NCI-H1436 (cell line): Measurements from ENCODE around the gene SH3RF2.

Source experiments
- DNase-seq: peaks from one replicate; lab custom pipeline; 2025; lab: John Stamatoyannopoulos, UW

SH3RF2 gene

GRCh38 chr5:145922059-145922458, 14.3 kb upstream of the SH3RF2 start:
- DNase-seq = no peak

- DNase-seq = no peak
Measured at GRCh38 chr5:145923405-145923804, 13.0 kb upstream of the SH3RF2 start.

GRCh38 chr5:145924849-145925248, 11.5 kb upstream of the SH3RF2 start:
- DNase-seq = no peak

- DNase-seq = no peak
Measured at GRCh38 chr5:145925353-145925752, 11.0 kb upstream of the SH3RF2 start.

GRCh38 chr5:145925803-145926202, 10.6 kb upstream of the SH3RF2 start:
- DNase-seq = no peak

GRCh38 chr5:145931718-145932117, 4.7 kb upstream of the SH3RF2 start:
- DNase-seq = no peak

GRCh38 chr5:145934276-145934675, 2.1 kb upstream of the SH3RF2 start:
- DNase-seq = no peak

GRCh38 chr5:145937432-145938250, 1.3 kb downstream of the SH3RF2 start:
- no peak for DNase-seq

- no peak for DNase-seq
Measured at GRCh38 chr5:145938776-145939539, 2.6 kb downstream of the SH3RF2 start.

- DNase-seq = no peak
Measured at GRCh38 chr5:145939540-145940065, 3.2 kb downstream of the SH3RF2 start.

GRCh38 chr5:145941096-145941447, 4.7 kb downstream of the SH3RF2 start:
- DNase-seq = no peak

GRCh38 chr5:145941448-145942130, 5.2 kb downstream of the SH3RF2 start:
- no peak for DNase-seq

- DNase-seq = no peak
Measured at GRCh38 chr5:145942201-145942600, 5.8 kb downstream of the SH3RF2 start.

GRCh38 chr5:145942749-145943148, 6.4 kb downstream of the SH3RF2 start:
- DNase-seq = no peak

GRCh38 chr5:145943674-145944121, 7.3 kb downstream of the SH3RF2 start:
- peak; percentile 50 for DNase-seq

GRCh38 chr5:145944328-145944727, 8.0 kb downstream of the SH3RF2 start:
- DNase-seq = no peak

GRCh38 chr5:145945620-145946111, 9.3 kb downstream of the SH3RF2 start:
- DNase-seq = no peak

GRCh38 chr5:145946112-145946861, 9.9 kb downstream of the SH3RF2 start:
- DNase-seq = no peak

GRCh38 chr5:145947581-145947980, 11.2 kb downstream of the SH3RF2 start:
- DNase-seq = no peak

GRCh38 chr5:145948047-145948446, 11.7 kb downstream of the SH3RF2 start:
- no peak for DNase-seq

- no peak for DNase-seq
Measured at GRCh38 chr5:145948921-145949320, 12.5 kb downstream of the SH3RF2 start.

- no peak for DNase-seq
Measured at GRCh38 chr5:145949474-145949873, 13.1 kb downstream of the SH3RF2 start.
